Lung (tissue), 12 donors: ENCODE data around the gene KCNC4. TPM values are rescaled to one million over a fixed set of nuclear protein-coding genes. Genes with fewer than 3 reads are reported as not detected.

Experiments
- ATAC-seq: fragments of 200-7000 bp; cut with Tn5 transposase; one replicate; pipeline ENCODE4 v1.9.1; 2020; ENCODE audit warnings: moderate number of reproducible peaks; ENCODE audit not compliant: insufficient read depth, low FRiP score
- DNase-seq, 3 donors: peaks; one replicate each; pipeline ENCODE4 v3.0.0-alpha.2; 2013 to 2017
- H3K27ac ChIP-seq, 2 donors: one replicate each; pipeline ENCODE4 v1.5.1; 2013; ENCODE audit warnings: mild to moderate bottlenecking in 2 of 2, moderate library complexity in 2 of 2, control low read depth in 1 of 2, inconsistent platforms in 1 of 2, low read depth in 1 of 2, low read length in 1 of 2
- H3K27me3 ChIP-seq, 3 donors: one replicate each; pipeline ENCODE4 v1.5.1; 2013; ENCODE audit warnings: low read length in 2 of 3; ENCODE audit not compliant: control insufficient read depth in 3 of 3, insufficient read depth in 3 of 3
- H3K36me3 ChIP-seq, 4 donors: one replicate each; pipeline ENCODE4 v1.5.1; 2013; ENCODE audit warnings: low read length in 4 of 4, mild to moderate bottlenecking in 1 of 4, moderate library complexity in 1 of 4; ENCODE audit not compliant: control insufficient read depth in 4 of 4, insufficient read depth in 4 of 4
- H3K4me1 ChIP-seq, 5 donors: one replicate each; pipeline ENCODE4 v1.5.1; 2013; ENCODE audit warnings: low read length in 5 of 5, mild to moderate bottlenecking in 2 of 5, moderate library complexity in 1 of 5; ENCODE audit not compliant: control insufficient read depth in 5 of 5, insufficient read depth in 5 of 5
- H3K4me3 ChIP-seq: one replicate; pipeline ENCODE4 v1.5.1; 2013; ENCODE audit warnings: mild to moderate bottlenecking, control low read depth, moderate library complexity
- H3K9ac ChIP-seq, 2 donors: one replicate each; pipeline ENCODE4 v1.5.1; 2013; ENCODE audit warnings: low read length in 2 of 2, control low read depth in 1 of 2; ENCODE audit not compliant: insufficient read depth in 1 of 2
- H3K9me3 ChIP-seq, 4 donors: one replicate each; pipeline ENCODE4 v1.5.1; 2013; ENCODE audit warnings: low read length in 3 of 4, mild to moderate bottlenecking in 1 of 4, moderate library complexity in 1 of 4; ENCODE audit not compliant: control insufficient read depth in 4 of 4, insufficient read depth in 3 of 4
- WGBS, 2 donors: extraction: QIAGEN DNeasy Blood & Tissue Kit; methylation state at CpG; one replicate each; pipeline ENCODE4 v1.1.7; 2013; 5-methylcytosine and 5-hydroxymethylcytosine counted together
- polyA plus RNA-seq, 2 donors: library from polyadenylated mRNA; stranded (reverse); fragments of 200-250 nt; gene quantifications; one replicate each; pipeline ENCODE4 v1.2.1, GENCODE V29; 2013
- total RNA-seq, 2 donors: library from RNA; depleted of rRNA in 1 of 2; stranded (reverse); fragments of >200 nt in 1 of 2; gene quantifications; one replicate each; pipeline ENCODE4 v1.2.1, GENCODE V29; 2014 to 2021
- TF ChIP-seq, protein P1 (sequence below): IDR thresholded peaks from 2 replicates; pipeline ENCODE4 v1.5.1; 2012; ENCODE audit warnings: mild to moderate bottlenecking; ENCODE audit errors: control extremely low read depth, extremely low read depth
- donor health status: control.
- donor health status: control.
- donor health status: Bipolar disorder and iron deficiency.
- donor health status: healthy.
- donor health status: DM: yes; HTN: yes; CAD: no.

Gene KCNC4
- total and polyA plus RNA-seq, 4 donors, result 3.1 to 9.2 (median 3.5) TPM

DNA sequence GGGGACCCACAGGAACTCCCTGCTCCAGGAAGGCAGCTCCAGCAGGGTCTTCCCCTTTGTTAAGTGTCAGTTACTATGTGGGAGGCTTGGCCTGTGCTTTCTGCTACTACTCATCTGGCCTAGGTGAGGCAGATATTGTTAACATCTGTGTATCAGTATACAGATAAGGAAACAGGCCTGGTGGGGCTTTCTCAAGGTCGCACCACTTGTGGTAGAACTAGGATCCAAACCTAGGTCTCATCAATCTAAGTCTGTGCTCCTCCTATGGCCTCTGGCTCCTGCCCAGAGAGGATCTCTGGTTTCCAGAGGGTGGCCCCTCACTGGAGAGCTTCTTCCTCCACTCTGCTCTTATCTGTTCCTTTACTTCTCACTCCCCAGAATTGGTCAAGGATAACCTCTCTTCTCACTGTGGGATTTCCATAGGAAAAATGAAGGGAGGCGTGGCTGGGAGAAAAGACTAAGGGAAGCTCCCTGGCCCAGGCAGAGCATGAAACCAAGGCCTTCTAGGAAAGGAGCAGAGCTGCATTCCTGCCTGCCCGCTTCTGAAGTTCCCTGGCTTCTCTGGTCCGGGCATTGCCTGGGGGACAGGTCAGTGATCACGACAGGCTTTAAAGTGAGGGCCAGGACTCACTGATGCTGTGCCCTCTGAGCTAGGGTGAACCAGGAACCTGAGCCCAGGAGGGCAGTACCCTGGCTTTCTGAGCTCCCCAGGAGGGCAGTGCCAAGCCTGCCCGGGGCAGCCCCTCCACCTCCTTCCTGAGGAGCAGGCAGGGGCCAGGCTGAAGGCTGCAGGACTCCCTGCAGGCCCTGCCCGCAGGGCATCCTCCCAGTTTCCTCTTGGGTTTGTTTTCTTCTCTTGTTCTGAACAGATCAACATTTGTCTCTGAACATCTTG is 5.8 kb downstream of the KCNC4 start:
- DNase-seq, result no peak
- no peaks in the 10 kb centered on the region for H3K9me3 ChIP-seq
- WGBS, 2 donors, result 81 to 88% methylated on average over 7 of the region's 7 CpGs

DNA sequence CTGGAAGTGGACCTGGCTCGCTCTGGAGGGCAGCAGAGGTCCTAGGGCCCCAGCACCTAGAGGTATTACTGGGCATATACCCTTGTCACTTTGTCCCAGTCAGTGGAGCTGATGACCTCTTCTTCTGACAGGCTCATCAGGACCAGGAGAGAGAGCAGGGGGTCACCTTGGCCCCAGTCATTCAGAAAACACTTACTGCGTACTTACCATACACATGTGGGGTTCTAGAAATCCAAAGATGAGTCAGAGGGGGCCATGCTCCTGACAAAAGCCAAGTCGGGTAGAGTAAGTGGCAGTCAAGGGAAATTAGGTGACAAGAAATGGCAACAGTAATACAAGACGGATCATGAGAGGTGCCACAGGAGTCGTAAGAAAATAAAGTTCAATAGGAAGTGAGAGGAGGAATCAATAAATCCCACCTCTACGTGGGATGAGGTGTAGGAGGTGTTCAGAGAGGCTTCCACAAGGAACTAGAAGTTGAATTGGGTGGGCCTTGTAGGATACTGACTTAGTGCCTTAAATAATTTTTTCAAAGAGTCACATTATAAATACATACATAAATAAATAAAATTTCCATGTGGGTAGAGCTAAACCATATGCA is 6.8 kb downstream of the KCNC4 start:
- 89 to 91% methylated on average over 6 of the region's 6 CpGs for WGBS, 2 donors
- Histone ChIP-seq H3K9me3 (no peaks in the 10 kb centered on the region), H3K27me3 (peaks cover 0 to 30% (median 16%) of the 10 kb centered on the region in 3 donors), H3K4me1 (peaks cover 0 to 9% (median 0%) of the 10 kb centered on the region in 5 donors), H3K9ac (no peak overlapping the region), H3K36me3 (peaks cover 0 to 2% (median 0%) of the 10 kb centered on the region in 4 donors), H3K4me3 (no peak overlapping the region), H3K27ac (no peak overlapping the region)
- TF ChIP-seq, protein P1, sequence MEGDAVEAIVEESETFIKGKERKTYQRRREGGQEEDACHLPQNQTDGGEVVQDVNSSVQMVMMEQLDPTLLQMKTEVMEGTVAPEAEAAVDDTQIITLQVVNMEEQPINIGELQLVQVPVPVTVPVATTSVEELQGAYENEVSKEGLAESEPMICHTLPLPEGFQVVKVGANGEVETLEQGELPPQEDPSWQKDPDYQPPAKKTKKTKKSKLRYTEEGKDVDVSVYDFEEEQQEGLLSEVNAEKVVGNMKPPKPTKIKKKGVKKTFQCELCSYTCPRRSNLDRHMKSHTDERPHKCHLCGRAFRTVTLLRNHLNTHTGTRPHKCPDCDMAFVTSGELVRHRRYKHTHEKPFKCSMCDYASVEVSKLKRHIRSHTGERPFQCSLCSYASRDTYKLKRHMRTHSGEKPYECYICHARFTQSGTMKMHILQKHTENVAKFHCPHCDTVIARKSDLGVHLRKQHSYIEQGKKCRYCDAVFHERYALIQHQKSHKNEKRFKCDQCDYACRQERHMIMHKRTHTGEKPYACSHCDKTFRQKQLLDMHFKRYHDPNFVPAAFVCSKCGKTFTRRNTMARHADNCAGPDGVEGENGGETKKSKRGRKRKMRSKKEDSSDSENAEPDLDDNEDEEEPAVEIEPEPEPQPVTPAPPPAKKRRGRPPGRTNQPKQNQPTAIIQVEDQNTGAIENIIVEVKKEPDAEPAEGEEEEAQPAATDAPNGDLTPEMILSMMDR, result no peak
- ATAC-seq (no peak), DNase-seq (no peak)

More for the DNA sequence above, 5.8 kb downstream of the KCNC4 start:
- no peak for ATAC-seq
- H3K27me3 ChIP-seq, result peaks cover 0 to 34% (median 22%) of the 10 kb centered on the region in 3 donors
- H3K4me1 ChIP-seq, result peaks cover 0 to 9% (median 0%) of the 10 kb centered on the region in 5 donors
- no peak overlapping the region for H3K9ac ChIP-seq
- H3K4me3 ChIP-seq, result no peak overlapping the region
- peaks cover 0 to 2% (median 0%) of the 10 kb centered on the region in 4 donors for H3K36me3 ChIP-seq
- TF ChIP-seq, protein P1, result no peak
- H3K27ac ChIP-seq, result no peak overlapping the region

DNA sequence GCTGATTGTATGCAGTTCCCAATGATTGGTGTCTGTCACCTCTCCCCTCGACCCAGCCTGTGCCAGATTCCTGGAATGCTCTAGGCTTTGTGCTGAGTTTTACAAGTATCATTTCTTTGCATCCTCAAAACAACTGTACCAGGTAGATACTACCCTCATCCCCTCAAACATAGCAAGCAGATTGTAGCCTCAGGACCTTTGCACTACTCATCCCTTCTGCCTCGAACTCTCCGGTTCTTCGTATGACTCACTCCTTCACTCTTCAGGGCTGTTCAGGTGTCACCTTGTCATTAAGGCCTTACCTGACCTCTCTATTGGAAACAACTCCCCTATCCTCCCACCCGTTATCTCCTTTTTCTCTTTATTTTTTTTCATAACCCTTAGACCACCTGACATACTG is 8.0 kb downstream of the KCNC4 start:
- 86 to 91% methylated on average over 5 of the region's 5 CpGs for WGBS, 2 donors
- Histone ChIP-seq H3K36me3 (peaks cover 0 to 2% (median 0%) of the 10 kb centered on the region in 4 donors), H3K27me3 (peaks cover 0 to 22% (median 6%) of the 10 kb centered on the region in 3 donors), H3K27ac (no peak overlapping the region), H3K9me3 (no peaks in the 10 kb centered on the region), H3K9ac (no peak overlapping the region), H3K4me1 (peaks cover 0 to 5% (median 0%) of the 10 kb centered on the region in 5 donors), H3K4me3 (no peak overlapping the region)
- TF ChIP-seq, protein P1, result no peak
- ATAC-seq, result no peak
- no peak for DNase-seq
